Mucosa of rectum (tissue), 2 donors: ENCODE results near the gene RPS6KB1.
"Not testable (repeated sequence)": the region's sequence is repeated elsewhere in the genome, so short reads cannot be mapped to it uniquely, and the experiment has no call there.

ENCODE experiments used
- H3K27ac ChIP-seq, 2 donors: one replicate each; pipeline ENCODE4 v1.7.0; 2013; ENCODE audit warnings: inconsistent platforms in 2 of 2, low read depth in 2 of 2, low read length in 2 of 2
- H3K27me3 ChIP-seq, 2 donors: one replicate each; pipeline ENCODE4 v1.7.0; 2013; ENCODE audit warnings: low read length in 2 of 2; ENCODE audit not compliant: control insufficient read depth in 2 of 2, insufficient read depth in 2 of 2
- H3K36me3 ChIP-seq, 2 donors: one replicate each; pipeline ENCODE4 v1.7.0; 2013; ENCODE audit warnings: low read length in 2 of 2; ENCODE audit not compliant: control insufficient read depth in 2 of 2, insufficient read depth in 2 of 2
- H3K4me1 ChIP-seq, 2 donors: one replicate each; pipeline ENCODE4 v1.7.0; 2013; ENCODE audit warnings: low read length in 2 of 2, mild to moderate bottlenecking in 1 of 2; ENCODE audit not compliant: control insufficient read depth in 2 of 2, insufficient read depth in 2 of 2
- H3K4me3 ChIP-seq, 2 donors: one replicate each; pipeline ENCODE4 v1.7.0; 2013; ENCODE audit warnings: low read length in 2 of 2
- H3K9ac ChIP-seq, 2 donors: one replicate each; pipeline ENCODE4 v1.7.0; 2013; ENCODE audit warnings: low read length in 2 of 2, low read depth in 1 of 2, mild to moderate bottlenecking in 1 of 2
- H3K9me3 ChIP-seq, 2 donors: one replicate each; pipeline ENCODE4 v1.7.0; 2013; ENCODE audit warnings: low read length in 2 of 2; ENCODE audit not compliant: control insufficient read depth in 2 of 2
- donor health status: healthy.
- donor health status: Normal muscosa, but diverticular disease.

Gene RPS6KB1

GRCh38 chr17:59930768-59931167 lies 37.8 kb downstream of the RPS6KB1 start:
- H3K36me3 ChIP-seq, result peaks cover 16 to 49% of the 10 kb centered on the region in 2 donors
- not testable (repeated sequence) for H3K9ac ChIP-seq

GRCh38 chr17:59933317-59933716 lies 40.4 kb downstream of the RPS6KB1 start:
- H3K27ac ChIP-seq, H3K9ac ChIP-seq, H3K4me3 ChIP-seq, H3K9me3 ChIP-seq, H3K27me3 ChIP-seq, H3K4me1 ChIP-seq: not testable (repeated sequence)
- peaks cover 28 to 72% of the 10 kb centered on the region in 2 donors for H3K36me3 ChIP-seq

More at GRCh38 chr17:59930768-59931167, 37.8 kb downstream of the RPS6KB1 start:
- not testable (repeated sequence) for H3K4me3 ChIP-seq, H3K4me1 ChIP-seq, H3K27ac ChIP-seq, H3K27me3 ChIP-seq, H3K9me3 ChIP-seq

GRCh38 chr17:59940697-59941096 lies 47.8 kb downstream of the RPS6KB1 start:
- not testable (repeated sequence) for H3K4me3 ChIP-seq, H3K9me3 ChIP-seq, H3K27me3 ChIP-seq, H3K4me1 ChIP-seq, H3K9ac ChIP-seq, H3K27ac ChIP-seq
- peaks cover 33 to 52% of the 10 kb centered on the region in 2 donors for H3K36me3 ChIP-seq

GRCh38 chr17:59941131-59941530 lies 48.2 kb downstream of the RPS6KB1 start:
- Histone ChIP-seq H3K27me3 (no peaks in the 10 kb centered on the region), H3K36me3 (peaks cover 34 to 53% of the 10 kb centered on the region in 2 donors), H3K9ac (no peak overlapping the region), H3K27ac (no peak overlapping the region), H3K4me1 (no peaks in the 10 kb centered on the region), H3K4me3 (no peak overlapping the region), H3K9me3 (no peaks in the 10 kb centered on the region)

- H3K9me3 ChIP-seq, H3K4me1 ChIP-seq, H3K9ac ChIP-seq, H3K27me3 ChIP-seq, H3K27ac ChIP-seq, H3K4me3 ChIP-seq: not testable (repeated sequence)
- peaks cover 29 to 35% of the 10 kb centered on the region in 2 donors for H3K36me3 ChIP-seq
Observed at GRCh38 chr17:59946433-59946832, 53.5 kb downstream of the RPS6KB1 start.

- H3K27me3 ChIP-seq, H3K27ac ChIP-seq, H3K4me3 ChIP-seq, H3K9ac ChIP-seq, H3K4me1 ChIP-seq, H3K9me3 ChIP-seq: not testable (repeated sequence)
- peaks cover 28 to 35% of the 10 kb centered on the region in 2 donors for H3K36me3 ChIP-seq
Observed at GRCh38 chr17:59947310-59947709, 54.4 kb downstream of the RPS6KB1 start.

GRCh38 chr17:59950049-59950448 lies 57.1 kb downstream of the RPS6KB1 start:
- Histone ChIP-seq H3K9ac (no peak overlapping the region), H3K9me3 (no peaks in the 10 kb centered on the region), H3K4me1 (no peaks in the 10 kb centered on the region), H3K27me3 (no peaks in the 10 kb centered on the region), H3K27ac (no peak overlapping the region), H3K36me3 (peaks cover 16 to 31% of the 10 kb centered on the region in 2 donors), H3K4me3 (no peak overlapping the region)

- Histone ChIP-seq H3K4me3 (no peak overlapping the region), H3K36me3 (peaks cover 8 to 19% of the 10 kb centered on the region in 2 donors), H3K27ac (no peak overlapping the region), H3K4me1 (no peaks in the 10 kb centered on the region), H3K9me3 (no peaks in the 10 kb centered on the region), H3K9ac (no peak overlapping the region), H3K27me3 (no peaks in the 10 kb centered on the region)
Observed at GRCh38 chr17:59954856-59955255, 61.9 kb downstream of the RPS6KB1 start.

- not testable (repeated sequence) for H3K9ac ChIP-seq, H3K27me3 ChIP-seq, H3K27ac ChIP-seq, H3K4me3 ChIP-seq, H3K9me3 ChIP-seq
- H3K36me3 ChIP-seq, result peaks cover 10 to 13% of the 10 kb centered on the region in 2 donors
- H3K4me1 ChIP-seq, result peaks cover 7 to 10% of the 10 kb centered on the region in 2 donors
Observed at GRCh38 chr17:59959574-59959973, 66.7 kb downstream of the RPS6KB1 start.

GRCh38 chr17:59962739-59963318 lies 69.9 kb downstream of the RPS6KB1 start:
- H3K27ac ChIP-seq, result no peak overlapping the region
- peak overlapping the region; percentile 93 to 99 for H3K4me3 ChIP-seq
- H3K27me3 ChIP-seq, result no peaks in the 10 kb centered on the region
- H3K9ac ChIP-seq, result no peak overlapping the region
- peaks cover 3% of the 10 kb centered on the region in 2 donors for H3K36me3 ChIP-seq
- H3K4me1 ChIP-seq, result peaks cover 10 to 12% of the 10 kb centered on the region in 2 donors
- H3K9me3 ChIP-seq, result no peaks in the 10 kb centered on the region
